ENCODE measurements around the gene NOD2. TPM values are rescaled to one million over a fixed set of nuclear protein-coding genes. Genes with fewer than 3 reads are reported as not detected.

The NOD2 gene
- total and polyA plus RNA-seq, 2 of the 13 experiments (the other 11 are each of a cell fraction or from before 2014, with no cell fraction given): 0.27 to 0.81 TPM

GRCh38 chr16:50673496-50674275 lies 19.7 kb upstream of the NOD2 start:
- DNase-seq (ENCODE audit: low spot score) (no peak), FAIRE-seq (no peak), ATAC-seq (no peak)
- H3K9ac ChIP-seq (ENCODE audit: insufficient read depth, low read depth, low read length): no peak overlapping the region
- H3K79me2 ChIP-seq (ENCODE audit: insufficient read depth, low read length): no peaks in the 10 kb centered on the region
- TF ChIP-seq ZNF737 (CRISPR knock-in tag; IDR thresholded peaks at IDR 0.05; ENCODE audit: borderline replicate concordance) (no peak), ZNF547 (CRISPR knock-in tag; IDR thresholded peaks at IDR 0.05) (no peak)
- TF ChIP-seq, protein P1, sequence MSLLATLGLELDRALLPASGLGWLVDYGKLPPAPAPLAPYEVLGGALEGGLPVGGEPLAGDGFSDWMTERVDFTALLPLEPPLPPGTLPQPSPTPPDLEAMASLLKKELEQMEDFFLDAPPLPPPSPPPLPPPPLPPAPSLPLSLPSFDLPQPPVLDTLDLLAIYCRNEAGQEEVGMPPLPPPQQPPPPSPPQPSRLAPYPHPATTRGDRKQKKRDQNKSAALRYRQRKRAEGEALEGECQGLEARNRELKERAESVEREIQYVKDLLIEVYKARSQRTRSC (CRISPR knock-in tag; IDR thresholded peaks at IDR 0.05; ENCODE audit: low read depth): no peak
- H4K20me1 ChIP-seq (ENCODE audit: insufficient read depth, low read length): no peaks in the 10 kb centered on the region
- no peak overlapping the region for H3K4me3 ChIP-seq (replicated peaks in 1 of 3; ENCODE audit: insufficient read depth in 1 of 3, low read depth in 2 of 3, low read length in 3 of 3)
- no peak overlapping the region for H3K4me2 ChIP-seq (ENCODE audit: low read depth, low read length)
- POLR2A ChIA-PET: no interaction called here
- CTCF ChIA-PET (ENCODE audit: low intra/inter-chr PET ratio, low total read pairs): no interaction called here
- H3K36me3 ChIP-seq (replicated peaks in 1 of 2; ENCODE audit: control insufficient read depth in 1 of 2, insufficient read depth in 2 of 2, low read length in 2 of 2): no peaks in the 10 kb centered on the region
- H3K4me1 ChIP-seq (ENCODE audit: insufficient read depth, low read length): peaks cover 6% of the 10 kb centered on the region
- 93% methylated on average over 64 of the region's 70 CpGs for WGBS (ENCODE audit: low lambda C conversion rate)
- intact Hi-C loops (cut with micrococcal nuclease; ENCODE audit: unreplicated experiment): no loop called here
- no peak overlapping the region for H2AFZ ChIP-seq (ENCODE audit: low read length)
- no peak overlapping the region for H3K27ac ChIP-seq (ENCODE audit: extremely low read length, insufficient read depth, low read length)
- BruUV-seq (replicated peaks): no TSS peak
- H3K9me3 ChIP-seq (ENCODE audit: low read length): peaks cover 34% of the 10 kb centered on the region
- no peaks in the 10 kb centered on the region; a peak in 1 of 5 replicates for H3K27me3 ChIP-seq (ENCODE audit: control insufficient read depth in 1 of 2, insufficient read depth in 2 of 2, low read length in 2 of 2)
- in situ Hi-C loops (cut with HindIII; ENCODE audit: extremely low pct_ligation_motif_present, low pct_unique_long_range_greater_than_20kb): no loop called here

GRCh38 chr16:50674831-50675230 lies 18.6 kb upstream of the NOD2 start:
- intact Hi-C loops (cut with micrococcal nuclease; ENCODE audit: unreplicated experiment): no loop called here
- no peak for FAIRE-seq

More at GRCh38 chr16:50674831-50675230, 18.6 kb upstream of the NOD2 start:
- POLR2A ChIA-PET: interaction anchor here (0.9 kb wide), 1 partner anchor 11 kb away, joined by 3 read pairs; no protein-coding TSS in a partner anchor
- TF ChIP-seq ZIK1 (CRISPR knock-in tag; IDR thresholded peaks at IDR 0.05; ENCODE audit: borderline replicate concordance, low read depth) (no peak), ZNF44 (CRISPR knock-in tag; IDR thresholded peaks at IDR 0.05) (no peak), ZNF138 (CRISPR knock-in tag; IDR thresholded peaks at IDR 0.05; ENCODE audit: low read depth) (no peak), HES4 (CRISPR knock-in tag; IDR thresholded peaks at IDR 0.05; ENCODE audit: borderline replicate concordance) (no peak), MIXL1 (CRISPR knock-in tag; IDR thresholded peaks at IDR 0.05) (no peak), EEA1 (CRISPR knock-in tag; IDR thresholded peaks at IDR 0.05; ENCODE audit: borderline replicate concordance) (no peak), ZNF350 (CRISPR knock-in tag; IDR thresholded peaks at IDR 0.05; ENCODE audit: borderline replicate concordance, low read depth) (no peak), ZNF335 (CRISPR knock-in tag; IDR thresholded peaks at IDR 0.05) (no peak), ZBTB42 (CRISPR knock-in tag; IDR thresholded peaks at IDR 0.05) (no peak), ZNF570 (CRISPR knock-in tag; IDR thresholded peaks at IDR 0.05; ENCODE audit: borderline replicate concordance) (no peak)
- TF ChIP-seq, protein P2, sequence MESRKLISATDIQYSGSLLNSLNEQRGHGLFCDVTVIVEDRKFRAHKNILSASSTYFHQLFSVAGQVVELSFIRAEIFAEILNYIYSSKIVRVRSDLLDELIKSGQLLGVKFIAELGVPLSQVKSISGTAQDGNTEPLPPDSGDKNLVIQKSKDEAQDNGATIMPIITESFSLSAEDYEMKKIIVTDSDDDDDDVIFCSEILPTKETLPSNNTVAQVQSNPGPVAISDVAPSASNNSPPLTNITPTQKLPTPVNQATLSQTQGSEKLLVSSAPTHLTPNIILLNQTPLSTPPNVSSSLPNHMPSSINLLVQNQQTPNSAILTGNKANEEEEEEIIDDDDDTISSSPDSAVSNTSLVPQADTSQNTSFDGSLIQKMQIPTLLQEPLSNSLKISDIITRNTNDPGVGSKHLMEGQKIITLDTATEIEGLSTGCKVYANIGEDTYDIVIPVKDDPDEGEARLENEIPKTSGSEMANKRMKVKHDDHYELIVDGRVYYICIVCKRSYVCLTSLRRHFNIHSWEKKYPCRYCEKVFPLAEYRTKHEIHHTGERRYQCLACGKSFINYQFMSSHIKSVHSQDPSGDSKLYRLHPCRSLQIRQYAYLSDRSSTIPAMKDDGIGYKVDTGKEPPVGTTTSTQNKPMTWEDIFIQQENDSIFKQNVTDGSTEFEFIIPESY (CRISPR knock-in tag; IDR thresholded peaks at IDR 0.05): no peak
- H3K4me2 ChIP-seq (ENCODE audit: low read depth, low read length): no peak overlapping the region
- H3K27me3 ChIP-seq (ENCODE audit: control insufficient read depth in 1 of 2, insufficient read depth in 2 of 2, low read length in 2 of 2): no peaks in the 10 kb centered on the region; a peak in 2 of 5 replicates
- H3K9ac ChIP-seq (ENCODE audit: insufficient read depth, low read depth, low read length): no peak overlapping the region
- H3K36me3 ChIP-seq (replicated peaks in 1 of 2; ENCODE audit: control insufficient read depth in 1 of 2, insufficient read depth in 2 of 2, low read length in 2 of 2): no peaks in the 10 kb centered on the region
- no peak overlapping the region for H3K4me3 ChIP-seq (replicated peaks in 1 of 3; ENCODE audit: insufficient read depth in 1 of 3, low read depth in 2 of 3, low read length in 3 of 3)
- CTCF ChIA-PET (ENCODE audit: low intra/inter-chr PET ratio, low total read pairs): no interaction called here
- no peak for ATAC-seq
- WGBS (ENCODE audit: low lambda C conversion rate): 64% methylated on average over 4 of the region's 4 CpGs
- no peak overlapping the region for H2AFZ ChIP-seq (ENCODE audit: low read length)
- no peaks in the 10 kb centered on the region for H4K20me1 ChIP-seq (ENCODE audit: insufficient read depth, low read length)
- peaks cover 34% of the 10 kb centered on the region for H3K9me3 ChIP-seq (ENCODE audit: low read length)
- no peaks in the 10 kb centered on the region for H3K4me1 ChIP-seq (ENCODE audit: insufficient read depth, low read length)
- H3K79me2 ChIP-seq (ENCODE audit: insufficient read depth, low read length): no peaks in the 10 kb centered on the region
- BruUV-seq (replicated peaks): no TSS peak
- H3K27ac ChIP-seq (ENCODE audit: extremely low read length, insufficient read depth, low read length): no peak overlapping the region
- DNase-seq (ENCODE audit: low spot score): no peak
- in situ Hi-C loops (cut with HindIII; ENCODE audit: extremely low pct_ligation_motif_present, low pct_unique_long_range_greater_than_20kb): no loop called here

Data from HepG2 (cell line).